ENCODE data around the gene MUC6.
A peak's percentile ranks its signal among the peaks of the same experiment; 100 is the strongest.

Gene MUC6

GRCh38 chr11:1051356-1052132, 15.0 kb upstream of the MUC6 start:
- no peak for DNase-seq

- peak; percentile 63 for DNase-seq
Observed at GRCh38 chr11:1050581-1051355, 14.2 kb upstream of the MUC6 start.

- DNase-seq, result no peak
Observed at GRCh38 chr11:1049911-1050580, 13.5 kb upstream of the MUC6 start.

GRCh38 chr11:1049431-1049891, 12.9 kb upstream of the MUC6 start:
- no peak for DNase-seq

GRCh38 chr11:1049071-1049405, 12.5 kb upstream of the MUC6 start:
- DNase-seq, result no peak

- DNase-seq, result no peak
Observed at GRCh38 chr11:1048375-1049070, 12.0 kb upstream of the MUC6 start.

- DNase-seq, result no peak
Observed at GRCh38 chr11:1047595-1048156, 11.2 kb upstream of the MUC6 start.

- DNase-seq, result no peak
Observed at GRCh38 chr11:1044160-1044559, 7.6 kb upstream of the MUC6 start.

GRCh38 chr11:1043563-1044096, 7.1 kb upstream of the MUC6 start:
- no peak for DNase-seq

GRCh38 chr11:1042626-1043562, 6.4 kb upstream of the MUC6 start:
- no peak for DNase-seq

GRCh38 chr11:1041936-1042608, 5.6 kb upstream of the MUC6 start:
- DNase-seq, result no peak

GRCh38 chr11:1041471-1041870, 5.0 kb upstream of the MUC6 start:
- DNase-seq, result no peak

- no peak for DNase-seq
Observed at GRCh38 chr11:1041149-1041467, 4.6 kb upstream of the MUC6 start.

GRCh38 chr11:1040428-1041148, 4.1 kb upstream of the MUC6 start:
- DNase-seq, result no peak

- no peak for DNase-seq
Observed at GRCh38 chr11:1039481-1040427, 3.2 kb upstream of the MUC6 start.

GRCh38 chr11:1038921-1039320, 2.4 kb upstream of the MUC6 start:
- DNase-seq, result no peak

GRCh38 chr11:1038361-1038760, 1.8 kb upstream of the MUC6 start:
- no peak for DNase-seq

GRCh38 chr11:1037506-1038055, 1.1 kb upstream of the MUC6 start:
- DNase-seq, result no peak

GRCh38 chr11:1036931-1037330, 413 bp upstream of the MUC6 start:
- DNase-seq, result no peak
